Measurements from ENCODE around the gene TEPSIN. TPM values are rescaled to one million over a fixed set of nuclear protein-coding genes. Genes with fewer than 3 reads are reported as not detected.
A peak's percentile ranks its signal among the peaks of the same experiment; 100 is the strongest.

The TEPSIN gene
- total RNA-seq, 2 experiments from 2014 or later: 28.2 to 32.2 TPM

DNA sequence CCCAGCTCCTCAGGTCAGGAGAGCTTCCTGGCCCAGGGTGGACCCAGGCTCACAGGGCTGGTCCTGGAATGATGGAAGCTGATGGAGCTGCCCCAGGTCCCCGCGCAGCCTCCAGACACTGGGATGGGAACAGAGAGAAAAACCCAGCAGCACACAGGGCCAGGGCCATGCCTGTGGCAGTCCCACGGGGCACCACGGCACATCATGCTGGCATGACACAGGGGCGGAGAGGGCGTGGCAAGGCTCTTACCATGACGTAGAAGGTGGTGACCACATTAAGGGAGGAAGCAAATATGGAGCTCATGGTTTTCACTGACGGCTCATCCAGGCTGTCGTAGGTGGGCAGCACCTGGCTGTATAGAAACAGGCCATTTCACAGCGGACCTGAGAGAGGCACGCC lies 37.9 kb upstream of the TEPSIN start:
- ATAC-seq (no peak), DNase-seq (no peak)
- CTCF ChIA-PET: interaction anchor here (2.1 kb wide), 1 partner anchor 15 kb away, joined by 6 read pairs; no protein-coding TSS in a partner anchor
- H3K27me3 Mint-ChIP-seq: no peaks in the 10 kb centered on the region
- intact Hi-C loops (cut with micrococcal nuclease): no loop called here
- peaks cover 36% of the 10 kb centered on the region for H3K36me3 Mint-ChIP-seq (ENCODE audit: low read depth)
- TF ChIP-seq CTCF (IDR thresholded peaks at IDR 0.05): no peak
- no peaks in the 10 kb centered on the region for H3K9me3 Mint-ChIP-seq
- no peak overlapping the region for H3K27ac Mint-ChIP-seq
- H3K4me3 Mint-ChIP-seq: no peak overlapping the region
- POLR2A ChIA-PET: interaction anchor here (1.0 kb wide), 1 partner anchor 240 kb away, joined by 3 read pairs; no protein-coding TSS in a partner anchor
- peaks cover 2% of the 10 kb centered on the region for H3K4me1 Mint-ChIP-seq (ENCODE audit: low read depth)

GRCh38 chr17:81274471-81274855 lies 35.6 kb upstream of the TEPSIN start:
- no peak for TF ChIP-seq CTCF (IDR thresholded peaks at IDR 0.05)
- no peaks in the 10 kb centered on the region for H3K27me3 Mint-ChIP-seq
- H3K27ac Mint-ChIP-seq: no peak overlapping the region
- intact Hi-C loops (cut with micrococcal nuclease): no loop called here
- no peak for DNase-seq
- H3K4me1 Mint-ChIP-seq (ENCODE audit: low read depth): peaks cover 2% of the 10 kb centered on the region
- H3K36me3 Mint-ChIP-seq (ENCODE audit: low read depth): peaks cover 29% of the 10 kb centered on the region
- POLR2A ChIA-PET: no interaction called here
- CTCF ChIA-PET: no interaction called here
- no peak for ATAC-seq
- H3K9me3 Mint-ChIP-seq: no peaks in the 10 kb centered on the region
- no peak overlapping the region for H3K4me3 Mint-ChIP-seq

- ATAC-seq (no peak), DNase-seq (no peak)
- Mint-ChIP-seq H3K9me3 (no peaks in the 10 kb centered on the region), H3K4me3 (no peak overlapping the region), H3K4me1 (ENCODE audit: low read depth) (peaks cover 2% of the 10 kb centered on the region), H3K36me3 (ENCODE audit: low read depth) (peaks cover 27% of the 10 kb centered on the region), H3K27ac (no peak overlapping the region), H3K27me3 (no peaks in the 10 kb centered on the region)
- intact Hi-C loops (cut with micrococcal nuclease): no loop called here
- CTCF ChIA-PET: no interaction called here
- no peak for TF ChIP-seq CTCF (IDR thresholded peaks at IDR 0.05)
- POLR2A ChIA-PET: no interaction called here
These were observed 35.0 kb upstream of the TEPSIN start for GRCh38 chr17:81273698-81274470.

- Mint-ChIP-seq H3K9me3 (no peaks in the 10 kb centered on the region), H3K4me3 (no peak overlapping the region), H3K27me3 (no peaks in the 10 kb centered on the region), H3K4me1 (ENCODE audit: low read depth) (peaks cover 2% of the 10 kb centered on the region), H3K36me3 (ENCODE audit: low read depth) (peaks cover 29% of the 10 kb centered on the region), H3K27ac (peak overlapping the region; percentile 32)
- TF ChIP-seq CTCF (IDR thresholded peaks at IDR 0.05): no peak
- ATAC-seq (no peak), DNase-seq (no peak)
- POLR2A ChIA-PET: no interaction called here
- CTCF ChIA-PET: no interaction called here
- intact Hi-C loops (cut with micrococcal nuclease): no loop called here
These were observed 33.8 kb upstream of the TEPSIN start for GRCh38 chr17:81272616-81273015.

GRCh38 chr17:81271226-81271625 lies 32.4 kb upstream of the TEPSIN start:
- H3K27me3 Mint-ChIP-seq: no peaks in the 10 kb centered on the region
- peaks cover 23% of the 10 kb centered on the region for H3K36me3 Mint-ChIP-seq (ENCODE audit: low read depth)
- intact Hi-C loops (cut with micrococcal nuclease): no loop called here
- ATAC-seq: no peak
- H3K4me3 Mint-ChIP-seq: no peak overlapping the region
- no peak overlapping the region for H3K27ac Mint-ChIP-seq
- ChIA-PET POLR2A (interaction anchor here (1.0 to 1.2 kb wide), 2 partner anchors 10 to 238 kb away, joined by 3 to 4 read pairs; no protein-coding TSS in a partner anchor), CTCF (interaction anchor here (1.2 kb wide), 1 partner anchor 25 kb away, joined by 3 read pairs; no protein-coding TSS in a partner anchor)
- peaks cover 5% of the 10 kb centered on the region for H3K4me1 Mint-ChIP-seq (ENCODE audit: low read depth)
- no peaks in the 10 kb centered on the region for H3K9me3 Mint-ChIP-seq
- no peak for TF ChIP-seq CTCF (IDR thresholded peaks at IDR 0.05)
- DNase-seq: no peak
